Measurements from ENCODE around the gene MYO1H. TPM values are rescaled to one million over a fixed set of nuclear protein-coding genes. Genes with fewer than 3 reads are reported as not detected.
A peak's percentile ranks its signal among the peaks of the same experiment; 100 is the strongest.

MYO1H gene
- total RNA-seq, 1 experiment from 2014 or later = not detected

GRCh38 chr12:109448272-109448671 lies 100.6 kb downstream of the MYO1H start:
- no peak for DNase-seq (ENCODE audit: low read depth)

GRCh38 chr12:109448707-109449390 lies 101.1 kb downstream of the MYO1H start:
- no peak for DNase-seq (ENCODE audit: low read depth)

GRCh38 chr12:109449845-109450532 lies 102.3 kb downstream of the MYO1H start:
- no peak for DNase-seq (ENCODE audit: low read depth)

- DNase-seq (ENCODE audit: low read depth) = no peak
Measured at GRCh38 chr12:109450980-109451379, 103.3 kb downstream of the MYO1H start.

- DNase-seq (ENCODE audit: low read depth) = no peak
Measured at GRCh38 chr12:109451400-109451799, 103.7 kb downstream of the MYO1H start.

GRCh38 chr12:109452489-109452888 lies 104.8 kb downstream of the MYO1H start:
- DNase-seq (ENCODE audit: low read depth) = no peak

- DNase-seq (ENCODE audit: low read depth) = peak; percentile 54
Measured at GRCh38 chr12:109455706-109456105, 108.0 kb downstream of the MYO1H start.

GRCh38 chr12:109458086-109458485 lies 110.4 kb downstream of the MYO1H start:
- peak; percentile 50 for DNase-seq (ENCODE audit: low read depth)

- peak; percentile 25 for DNase-seq (ENCODE audit: low read depth)
Measured at GRCh38 chr12:109458771-109459208, 111.1 kb downstream of the MYO1H start.

GRCh38 chr12:109459247-109459646 lies 111.5 kb downstream of the MYO1H start:
- DNase-seq (ENCODE audit: low read depth) = no peak

- DNase-seq (ENCODE audit: low read depth) = no peak
Measured at GRCh38 chr12:109460538-109460937, 112.8 kb downstream of the MYO1H start.

GRCh38 chr12:109461049-109461845 lies 113.5 kb downstream of the MYO1H start:
- DNase-seq (ENCODE audit: low read depth) = peak; percentile 90

GRCh38 chr12:109461846-109462756 lies 114.4 kb downstream of the MYO1H start:
- peak; percentile 93 for DNase-seq (ENCODE audit: low read depth)

- DNase-seq (ENCODE audit: low read depth) = peak; percentile 98
Measured at GRCh38 chr12:109462868-109463692, 115.4 kb downstream of the MYO1H start.

GRCh38 chr12:109463756-109464155 lies 116.1 kb downstream of the MYO1H start:
- DNase-seq (ENCODE audit: low read depth) = peak; percentile 23

GRCh38 chr12:109464642-109465351 lies 117.1 kb downstream of the MYO1H start:
- DNase-seq (ENCODE audit: low read depth) = peak; percentile 53

GRCh38 chr12:109466305-109466704 lies 118.6 kb downstream of the MYO1H start:
- DNase-seq (ENCODE audit: low read depth) = no peak

- DNase-seq (ENCODE audit: low read depth) = no peak
Measured at GRCh38 chr12:109466821-109467220, 119.1 kb downstream of the MYO1H start.

- DNase-seq (ENCODE audit: low read depth) = no peak
Measured at GRCh38 chr12:109467978-109468676, 120.4 kb downstream of the MYO1H start.

Measured in M059J (cell line).